Vagina (tissue), 2 donors: ENCODE results near the gene GZF1.

Experiments used
- CTCF ChIP-seq, 3 experiments: fragments of 450-650 bp in 2 of 3; fragments of 200-600 bp in 1 of 3; sonication (generic) in 1 of 3; IDR thresholded peaks; one replicate each; pipeline ENCODE4 v1.5.1; 2017 to 2019; ENCODE audit warnings: antibody characterized with exemption in 3 of 3, mild to moderate bottlenecking in 2 of 3, moderate library complexity in 2 of 3
- POLR2A ChIP-seq, 2 donors: fragments of 450-650 bp; IDR thresholded peaks; one replicate each; pipeline ENCODE4 v1.6.1; 2017; ENCODE audit warnings: antibody characterized with exemption in 2 of 2, mild to moderate bottlenecking in 2 of 2, moderate library complexity in 2 of 2
- POLR2AphosphoS5 ChIP-seq, 2 donors: sonication (generic); formaldehyde crosslinking; IDR thresholded peaks; one replicate each; pipeline ENCODE4 v1.9.0; 2017; ENCODE audit warnings: antibody characterized with exemption in 2 of 2, mild to moderate bottlenecking in 2 of 2, low read depth in 1 of 2; ENCODE audit not compliant: insufficient read depth in 1 of 2

- TF ChIP-seq CTCF (IDR thresholded peaks at IDR 0.05) (no peak), POLR2A (IDR thresholded peaks at IDR 0.05) (peak in 1 of 2 donors; percentile 71), POLR2AphosphoS5 (IDR thresholded peaks at IDR 0.05; ENCODE audit: insufficient read depth in 1 of 2, low read depth in 1 of 2) (peak; percentile 95 to 99)
These were observed 11.6 kb upstream of the GZF1 start, which contains the start of gene NXT1 for GRCh38 chr20:23350196-23350903.
